Vagina (tissue), 2 donors: ENCODE measurements around the gene CELA3B.

ENCODE experiments used
- POLR2AphosphoS5 ChIP-seq, 2 donors: sonication (generic); formaldehyde crosslinking; IDR thresholded peaks; one replicate each; pipeline ENCODE4 v1.9.0; 2017; ENCODE audit warnings: antibody characterized with exemption in 2 of 2, mild to moderate bottlenecking in 2 of 2, low read depth in 1 of 2; ENCODE audit not compliant: insufficient read depth in 1 of 2
- TF ChIP-seq, protein P1 (sequence below), 3 experiments: fragments of 450-650 bp in 2 of 3; fragments of 200-600 bp in 1 of 3; sonication (generic) in 1 of 3; IDR thresholded peaks; one replicate each; pipeline ENCODE4 v1.5.1; 2017 to 2019; ENCODE audit warnings: antibody characterized with exemption in 3 of 3, mild to moderate bottlenecking in 2 of 3, moderate library complexity in 2 of 3

- TF ChIP-seq, protein P1, sequence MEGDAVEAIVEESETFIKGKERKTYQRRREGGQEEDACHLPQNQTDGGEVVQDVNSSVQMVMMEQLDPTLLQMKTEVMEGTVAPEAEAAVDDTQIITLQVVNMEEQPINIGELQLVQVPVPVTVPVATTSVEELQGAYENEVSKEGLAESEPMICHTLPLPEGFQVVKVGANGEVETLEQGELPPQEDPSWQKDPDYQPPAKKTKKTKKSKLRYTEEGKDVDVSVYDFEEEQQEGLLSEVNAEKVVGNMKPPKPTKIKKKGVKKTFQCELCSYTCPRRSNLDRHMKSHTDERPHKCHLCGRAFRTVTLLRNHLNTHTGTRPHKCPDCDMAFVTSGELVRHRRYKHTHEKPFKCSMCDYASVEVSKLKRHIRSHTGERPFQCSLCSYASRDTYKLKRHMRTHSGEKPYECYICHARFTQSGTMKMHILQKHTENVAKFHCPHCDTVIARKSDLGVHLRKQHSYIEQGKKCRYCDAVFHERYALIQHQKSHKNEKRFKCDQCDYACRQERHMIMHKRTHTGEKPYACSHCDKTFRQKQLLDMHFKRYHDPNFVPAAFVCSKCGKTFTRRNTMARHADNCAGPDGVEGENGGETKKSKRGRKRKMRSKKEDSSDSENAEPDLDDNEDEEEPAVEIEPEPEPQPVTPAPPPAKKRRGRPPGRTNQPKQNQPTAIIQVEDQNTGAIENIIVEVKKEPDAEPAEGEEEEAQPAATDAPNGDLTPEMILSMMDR (IDR thresholded peaks at IDR 0.05): no peak
- peak in 1 of 2 donors; percentile 40 for TF ChIP-seq POLR2AphosphoS5 (IDR thresholded peaks at IDR 0.05; ENCODE audit: insufficient read depth in 1 of 2, low read depth in 1 of 2)
These were observed 19.9 kb upstream of the CELA3B start for GRCh38 chr1:21956720-21957552.
